CD4-positive, alpha-beta T cell (primary cell): Measurements from ENCODE around the gene KLHL35. TPM values are rescaled to one million over a fixed set of nuclear protein-coding genes. Genes with fewer than 3 reads are reported as not detected.

Experiments used
- ATAC-seq: fragments of 200-7000 bp; cut with Tn5 transposase; one replicate; pipeline ENCODE4 v1.10.0; 2022; ENCODE audit warnings: mild to moderate bottlenecking; ENCODE audit not compliant: poor library complexity
- CTCF ChIA-PET: fragments of 350-600 bp; sonication (Branson Sonifier 250); formaldehyde crosslinking; loops from one replicate; lab custom pipeline; 2021; ENCODE audit warnings: antibody characterized with exemption, inconsistent platforms; lab: Charles Lee
- POLR2A ChIA-PET: fragments of 350-600 bp; sonication (Branson Sonifier 250); formaldehyde crosslinking; loops from one replicate; lab custom pipeline; 2021; ENCODE audit warnings: antibody characterized with exemption, inconsistent platforms; lab: Charles Lee
- DNase-seq, 14 experiments: peaks; one replicate each; pipeline ENCODE4 v3.0.0-alpha.2; 2013 to 2020; ENCODE audit warnings: mixed read lengths in 2 of 14
- H3K27ac ChIP-seq, 2 donors: one replicate each; pipeline versions ENCODE4 v1.5.1 to v1.7.0; 2013; ENCODE audit warnings: low read length in 2 of 2, low read depth in 1 of 2, mild to moderate bottlenecking in 1 of 2
- H3K27me3 ChIP-seq, 2 experiments: 1 replicate in 1 of 2; 2 replicates in 1 of 2; pipeline versions ENCODE4 v1.6.1 to v1.7.0; 2013; ENCODE audit warnings: low read length in 2 of 2, control low read depth in 1 of 2, mild to moderate bottlenecking in 1 of 2, moderate library complexity in 1 of 2; ENCODE audit not compliant: insufficient read depth in 2 of 2, control insufficient read depth in 1 of 2
- H3K36me3 ChIP-seq: one replicate; pipeline ENCODE4 v1.6.1; 2013; ENCODE audit warnings: low read length, control low read depth; ENCODE audit not compliant: insufficient read depth
- H3K4me1 ChIP-seq: one replicate; pipeline ENCODE4 v1.6.1; 2013; ENCODE audit warnings: low read length, control low read depth; ENCODE audit not compliant: insufficient read depth
- H3K4me3 ChIP-seq: one replicate; pipeline ENCODE4 v1.5.1; 2013; ENCODE audit warnings: mild to moderate bottlenecking, low read length, moderate library complexity
- H3K9me3 ChIP-seq, 2 experiments: 1 replicate in 1 of 2; 2 replicates in 1 of 2; pipeline versions ENCODE4 v1.6.1 to v1.7.0; 2013; ENCODE audit warnings: low read length in 2 of 2, mild to moderate bottlenecking in 2 of 2, control low read depth in 1 of 2, moderate library complexity in 1 of 2; ENCODE audit not compliant: control insufficient read depth in 1 of 2, insufficient read depth in 1 of 2
- H3K27ac Mint-ChIP-seq: one replicate; pipeline ENCODE4 v1.8.0; 2020; ENCODE audit warnings: mixed read lengths
- H3K27me3 Mint-ChIP-seq: one replicate; pipeline ENCODE4 v1.8.0; 2021; ENCODE audit warnings: mixed read lengths
- H3K36me3 Mint-ChIP-seq: one replicate; pipeline ENCODE4 v1.8.0; 2021; ENCODE audit warnings: low read depth, mixed read lengths
- H3K4me1 Mint-ChIP-seq: one replicate; pipeline ENCODE4 v1.8.0; 2021; ENCODE audit warnings: low read depth, mixed read lengths
- H3K4me3 Mint-ChIP-seq: one replicate; pipeline ENCODE4 v1.8.0; 2020; ENCODE audit warnings: mild to moderate bottlenecking, mixed read lengths
- H3K9me3 Mint-ChIP-seq: one replicate; pipeline ENCODE4 v1.8.0; 2020; ENCODE audit warnings: mixed read lengths
- intact Hi-C, 2 experiments: fragments of 100-400 bp; cut with DNase I in 1 of 2; cut with micrococcal nuclease in 1 of 2; formaldehyde crosslinking; loops; one replicate each; pipeline versions ENCODE4 v1.15.1 to v1.9.0; 2023 to 2025; cut with DNase I, micrococcal nuclease
- total RNA-seq, 174 experiments: library from RNA in 2 of 174; stranded (reverse) in 2 of 174; gene quantifications; one replicate each; pipeline ENCODE4 v1.2.3 and lab custom pipeline; 2021 to 2026
- TF ChIP-seq, protein P1 (sequence below): fragments of 200-600 bp; IDR thresholded peaks from one replicate; pipeline ENCODE4 v1.8.0; 2022; ENCODE audit warnings: antibody characterized with exemption, mild to moderate bottlenecking

KLHL35 gene
- total RNA-seq, 2 experiments from 2014 or later = 0.33 to 0.81 TPM

DNA sequence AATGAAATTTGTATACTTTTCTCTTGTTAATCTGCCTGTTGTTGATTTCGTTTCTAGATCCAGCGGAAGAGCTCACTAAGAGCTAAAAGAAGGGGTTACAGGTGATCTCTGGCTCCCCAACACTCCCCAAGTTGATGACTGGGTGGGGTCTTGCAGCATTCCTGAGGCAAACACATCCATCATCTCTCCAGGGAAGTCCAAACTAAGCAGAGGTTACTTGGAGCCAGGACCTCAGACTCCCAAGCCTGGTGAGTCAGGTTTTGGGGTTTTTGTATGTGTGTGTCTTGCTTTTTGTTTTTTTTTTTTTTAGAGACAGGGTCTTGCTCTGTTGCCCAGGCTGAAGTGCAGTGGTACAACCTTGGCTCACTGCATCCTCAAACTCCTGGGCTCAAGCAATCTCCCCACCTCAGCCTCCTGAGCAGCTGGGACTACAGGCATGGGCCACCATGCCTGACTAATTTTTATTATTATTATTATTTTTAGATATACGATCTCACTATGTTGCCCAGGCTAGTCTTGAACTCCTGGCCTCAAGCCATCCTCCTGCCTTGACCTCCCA, 45.2 kb downstream of the KLHL35 start:
- intact Hi-C loops = loop anchor here (1.0 to 5.0 kb wide), 6 partner anchors 57 to 479 kb away; no protein-coding TSS in a partner anchor
- H3K36me3 Mint-ChIP-seq = no peaks in the 10 kb centered on the region

DNA sequence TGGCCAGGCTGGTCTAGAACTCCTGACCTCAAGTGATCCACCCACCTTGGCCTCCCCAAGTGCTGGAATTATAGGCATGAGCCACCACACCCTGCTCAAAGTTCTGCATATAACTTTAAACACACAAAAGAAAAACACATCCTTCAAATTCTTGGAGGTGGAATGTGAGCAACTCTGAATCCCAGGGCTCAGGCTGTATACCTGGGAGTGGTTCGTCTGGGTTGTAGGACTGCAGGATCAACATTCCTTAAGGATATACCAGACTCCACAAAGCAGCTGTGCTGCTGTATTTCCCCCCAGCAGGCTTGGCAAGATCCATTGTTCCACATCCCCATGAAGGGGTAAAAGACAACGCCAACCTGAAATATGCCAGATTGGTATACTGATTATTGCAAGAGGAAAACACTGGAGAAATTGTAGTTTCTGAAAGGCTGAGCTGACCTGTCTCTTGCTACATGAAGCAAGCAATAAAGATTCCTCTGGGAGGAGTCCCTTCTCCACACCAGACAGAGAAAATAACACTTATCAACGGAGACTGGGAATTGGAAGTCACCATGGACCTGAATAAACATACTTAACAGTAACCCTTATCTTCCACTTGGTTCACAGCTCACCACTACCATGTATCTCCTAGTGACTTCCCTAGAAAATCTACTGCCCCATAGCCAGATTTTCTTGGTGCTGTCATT, 45.9 kb downstream of the KLHL35 start:
- DNase-seq = no peak
- H3K36me3 ChIP-seq = no peaks in the 10 kb centered on the region
- H3K36me3 Mint-ChIP-seq = no peaks in the 10 kb centered on the region
- H3K27me3 ChIP-seq = no peaks in the 10 kb centered on the region
- no peak overlapping the region for H3K27ac Mint-ChIP-seq
- no peak overlapping the region for H3K4me3 ChIP-seq
- H3K4me3 Mint-ChIP-seq = no peak overlapping the region
- intact Hi-C loops = loop anchor here in 1 of 2 experiments (5.0 kb wide), 2 partner anchors 245 to 480 kb away; no protein-coding TSS in a partner anchor
- H3K27me3 Mint-ChIP-seq = no peaks in the 10 kb centered on the region
- peaks cover 33% of the 10 kb centered on the region for H3K4me1 ChIP-seq
- CTCF ChIA-PET = interaction anchor here (7.4 kb wide), 1 partner anchor 107 kb away, joined by 49 read pairs; no protein-coding TSS in a partner anchor
- TF ChIP-seq, protein P1, sequence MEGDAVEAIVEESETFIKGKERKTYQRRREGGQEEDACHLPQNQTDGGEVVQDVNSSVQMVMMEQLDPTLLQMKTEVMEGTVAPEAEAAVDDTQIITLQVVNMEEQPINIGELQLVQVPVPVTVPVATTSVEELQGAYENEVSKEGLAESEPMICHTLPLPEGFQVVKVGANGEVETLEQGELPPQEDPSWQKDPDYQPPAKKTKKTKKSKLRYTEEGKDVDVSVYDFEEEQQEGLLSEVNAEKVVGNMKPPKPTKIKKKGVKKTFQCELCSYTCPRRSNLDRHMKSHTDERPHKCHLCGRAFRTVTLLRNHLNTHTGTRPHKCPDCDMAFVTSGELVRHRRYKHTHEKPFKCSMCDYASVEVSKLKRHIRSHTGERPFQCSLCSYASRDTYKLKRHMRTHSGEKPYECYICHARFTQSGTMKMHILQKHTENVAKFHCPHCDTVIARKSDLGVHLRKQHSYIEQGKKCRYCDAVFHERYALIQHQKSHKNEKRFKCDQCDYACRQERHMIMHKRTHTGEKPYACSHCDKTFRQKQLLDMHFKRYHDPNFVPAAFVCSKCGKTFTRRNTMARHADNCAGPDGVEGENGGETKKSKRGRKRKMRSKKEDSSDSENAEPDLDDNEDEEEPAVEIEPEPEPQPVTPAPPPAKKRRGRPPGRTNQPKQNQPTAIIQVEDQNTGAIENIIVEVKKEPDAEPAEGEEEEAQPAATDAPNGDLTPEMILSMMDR = no peak
- no peak for ATAC-seq
- no peaks in the 10 kb centered on the region for H3K9me3 ChIP-seq
- peaks cover 20% of the 10 kb centered on the region for H3K4me1 Mint-ChIP-seq
- POLR2A ChIA-PET = interaction anchor here (0.7 to 4.1 kb wide), 2 partner anchors 111 to 192 kb away, joined by 3 to 23 read pairs; no protein-coding TSS in a partner anchor
- no peak overlapping the region for H3K27ac ChIP-seq
- no peaks in the 10 kb centered on the region for H3K9me3 Mint-ChIP-seq

More for the DNA sequence above, 45.2 kb downstream of the KLHL35 start:
- DNase-seq = no peak
- Mint-ChIP-seq H3K4me1 (peaks cover 20% of the 10 kb centered on the region), H3K27ac (no peak overlapping the region), H3K9me3 (no peaks in the 10 kb centered on the region), H3K4me3 (no peak overlapping the region), H3K27me3 (no peaks in the 10 kb centered on the region)
- Histone ChIP-seq H3K27me3 (no peaks in the 10 kb centered on the region), H3K4me3 (no peak overlapping the region), H3K9me3 (no peaks in the 10 kb centered on the region), H3K4me1 (peaks cover 27% of the 10 kb centered on the region), H3K36me3 (no peaks in the 10 kb centered on the region), H3K27ac (no peak overlapping the region)
- ATAC-seq = no peak
- TF ChIP-seq, protein P1 = no peak
- CTCF ChIA-PET = interaction anchor here (1.4 to 7.4 kb wide), 3 partner anchors 13 to 108 kb away, joined by 3 to 49 read pairs (median 13); no protein-coding TSS in a partner anchor
- POLR2A ChIA-PET = interaction anchor here (0.9 to 4.1 kb wide), 2 partner anchors 111 to 175 kb away, joined by 3 to 23 read pairs; no protein-coding TSS in a partner anchor

DNA sequence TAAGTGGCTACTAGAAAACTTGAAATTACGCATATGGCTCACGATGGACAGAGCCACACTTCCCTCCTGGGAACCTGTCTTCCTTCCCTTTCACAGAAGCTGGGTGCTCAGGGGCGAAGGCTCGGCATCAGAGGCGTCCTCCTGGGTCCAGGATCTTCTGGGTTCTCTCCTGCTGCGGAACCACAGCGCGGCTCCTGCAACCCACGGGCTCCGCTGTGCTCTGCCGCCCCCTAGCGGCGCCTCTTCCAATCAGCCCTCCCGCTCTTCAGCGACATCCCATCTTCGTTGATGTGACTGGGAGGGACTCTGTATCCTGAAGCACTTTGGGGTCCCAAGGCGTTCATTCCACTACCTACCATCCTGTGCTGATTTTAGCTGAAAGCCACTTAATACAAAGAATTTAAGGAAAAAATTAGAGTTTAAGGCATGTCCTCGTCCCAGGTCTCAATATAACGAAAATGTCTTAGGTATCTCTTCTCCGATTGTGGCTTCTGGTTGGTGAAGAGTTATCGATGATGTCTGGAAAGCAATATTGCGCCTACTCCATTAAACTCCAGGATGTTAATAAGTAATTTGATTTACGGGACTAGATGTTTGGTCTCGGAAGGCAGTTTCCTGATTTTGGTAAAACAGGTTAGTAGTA, 48.4 kb downstream of the KLHL35 start:
- Mint-ChIP-seq H3K4me3 (peak overlapping the region; percentile 66), H3K4me1 (peaks cover 20% of the 10 kb centered on the region), H3K36me3 (no peaks in the 10 kb centered on the region), H3K27me3 (no peaks in the 10 kb centered on the region), H3K9me3 (no peaks in the 10 kb centered on the region), H3K27ac (peak overlapping the region; percentile 63)
- Histone ChIP-seq H3K9me3 (no peaks in the 10 kb centered on the region), H3K27ac (no peak overlapping the region), H3K36me3 (no peaks in the 10 kb centered on the region), H3K27me3 (no peaks in the 10 kb centered on the region), H3K4me3 (no peak overlapping the region), H3K4me1 (peaks cover 33% of the 10 kb centered on the region)
- intact Hi-C loops = loop anchor here (1.0 to 5.0 kb wide), 6 partner anchors 55 to 483 kb away; no protein-coding TSS in a partner anchor
- DNase-seq (peak; percentile 58 to 91 (median 76)), ATAC-seq (peak; percentile 83)
- TF ChIP-seq, protein P1 = peak; percentile 98
- ChIA-PET CTCF (interaction anchor here (0.7 to 7.4 kb wide), 13 partner anchors 13 to 123 kb away, joined by 3 to 49 read pairs (median 4); no protein-coding TSS in a partner anchor), POLR2A (interaction anchor here (0.7 to 5.1 kb wide), 8 partner anchors 15 to 136 kb away, joined by 3 to 33 read pairs (median 6); no protein-coding TSS in a partner anchor)
